Hepatocyte (in vitro differentiated cells): ENCODE measurements around the gene HAND2.

Source experiments
- CTCF ChIP-seq: fragments of 200-600 bp; sonication (generic); IDR thresholded peaks from 2 replicates; pipeline ENCODE4 v1.5.1; 2016; ENCODE audit warnings: antibody characterized with exemption, mild to moderate bottlenecking; ENCODE audit not compliant: poor library complexity
- EZH2 ChIP-seq: fragments of 200-600 bp; sonication (generic); IDR thresholded peaks from 2 replicates; pipeline ENCODE4 v1.6.1; 2016; ENCODE audit warnings: antibody characterized with exemption, mild to moderate bottlenecking, borderline replicate concordance
- EZH2phosphoT487 ChIP-seq: fragments of 200-600 bp; sonication (generic); IDR thresholded peaks from one replicate; pipeline ENCODE4 v1.6.1; 2018; ENCODE audit warnings: antibody characterized with exemption, mild to moderate bottlenecking, low read depth, moderate library complexity; ENCODE audit not compliant: unreplicated experiment, severe bottlenecking

- TF ChIP-seq CTCF (no peak), EZH2 (no peak), EZH2phosphoT487 (no peak)
Observed at GRCh38 chr4:173577963-173578362, 47.9 kb upstream of the HAND2 start.
